Measurements from ENCODE around the gene DUSP16. TPM values are rescaled to one million over a fixed set of nuclear protein-coding genes. Genes with fewer than 3 reads are reported as not detected.
"Not testable (repeated sequence)": the region's sequence is repeated elsewhere in the genome, so short reads cannot be mapped to it uniquely, and the experiment has no call there.

The DUSP16 gene
- total RNA-seq, 2 experiments from 2014 or later, result 37.1 to 39.4 TPM

GRCh38 chr12:12482959-12483358, 79.7 kb downstream of the DUSP16 start:
- ChIA-PET POLR2A (interaction anchor here (1.1 to 3.2 kb wide), 3 partner anchors 8 to 233 kb away, joined by 4 to 9 read pairs (median 4); no protein-coding TSS in a partner anchor), CTCF (no interaction called here)

DNA sequence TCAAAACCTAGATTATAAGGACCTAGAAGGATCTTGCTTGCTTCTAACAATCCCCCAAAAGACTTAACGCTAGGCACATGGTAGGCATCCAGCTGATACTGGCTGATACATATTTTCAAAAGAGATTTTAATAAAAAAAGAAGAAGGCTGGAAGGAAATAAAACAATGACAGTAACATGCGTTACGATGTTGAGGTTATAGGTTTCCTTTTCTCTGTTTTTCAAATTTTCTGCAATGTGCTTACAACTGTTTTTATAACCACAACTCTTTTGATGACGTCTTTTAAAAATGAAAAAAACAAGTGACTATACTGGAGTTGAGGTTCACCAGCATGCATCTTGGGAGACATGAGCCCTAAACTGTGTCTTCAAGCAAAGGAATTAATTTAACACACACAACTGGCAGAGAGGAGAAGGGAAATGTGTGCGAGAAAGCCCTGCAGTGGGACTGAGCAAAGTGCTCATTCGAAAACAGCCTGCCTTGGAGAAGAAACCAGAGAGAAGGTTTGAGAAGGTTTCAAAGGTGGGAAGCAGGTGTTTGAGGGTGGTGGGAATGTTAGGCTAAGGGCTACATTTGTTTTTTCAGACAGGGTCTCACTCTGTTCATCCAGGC, 80.4 kb downstream of the DUSP16 start:
- ChIA-PET CTCF (interaction anchor here (0.6 to 1.1 kb wide), 3 partner anchors 21 to 97 kb away, joined by 3 to 4 read pairs (median 3); no protein-coding TSS in a partner anchor), POLR2A (interaction anchor here (1.3 to 3.2 kb wide), 2 partner anchors 21 to 40 kb away, joined by 6 to 9 read pairs; no protein-coding TSS in a partner anchor)

GRCh38 chr12:12481631-12482030, 81.0 kb downstream of the DUSP16 start:
- ChIA-PET POLR2A (interaction anchor here (1.1 to 3.2 kb wide), 3 partner anchors 20 to 102 kb away, joined by 3 to 9 read pairs (median 6); no protein-coding TSS in a partner anchor), CTCF (interaction anchor here (0.6 to 1.1 kb wide), 3 partner anchors 22 to 410 kb away, joined by 3 to 4 read pairs (median 3); partner anchors contain the start of gene GPRC5A)

DNA sequence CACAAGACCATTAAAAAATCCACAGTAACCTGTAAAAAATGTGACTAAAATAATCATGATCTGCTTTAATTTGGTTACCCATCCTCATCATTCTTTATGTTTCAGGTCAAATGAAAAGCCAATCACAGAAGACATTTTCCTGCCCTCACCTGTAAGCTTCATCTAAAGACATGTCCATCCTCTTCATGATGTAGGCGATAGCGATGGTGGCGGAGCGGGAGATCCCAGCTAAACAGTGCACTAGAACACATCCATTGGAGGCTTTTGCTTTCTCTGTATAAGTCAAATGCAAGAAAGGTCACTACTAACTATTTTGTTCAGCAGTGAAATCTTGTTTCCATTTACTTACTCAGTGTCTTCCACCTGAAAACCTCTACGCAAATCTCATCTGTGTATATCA, 82.6 kb downstream of the DUSP16 start:
- CTCF ChIA-PET, result interaction anchor here (0.9 to 2.1 kb wide), 2 partner anchors 12 to 38 kb away, joined by 3 to 5 read pairs; no protein-coding TSS in a partner anchor
- POLR2A ChIA-PET, result no interaction called here

- POLR2A ChIA-PET, result interaction anchor here (1.4 to 1.7 kb wide), 2 partner anchors 85 to 120 kb away, joined by 5 to 6 read pairs; partner anchors contain the start of genes BORCS5 and DUSP16
Measured at GRCh38 chr12:12477532-12477890, 85.2 kb downstream of the DUSP16 start.

DNA sequence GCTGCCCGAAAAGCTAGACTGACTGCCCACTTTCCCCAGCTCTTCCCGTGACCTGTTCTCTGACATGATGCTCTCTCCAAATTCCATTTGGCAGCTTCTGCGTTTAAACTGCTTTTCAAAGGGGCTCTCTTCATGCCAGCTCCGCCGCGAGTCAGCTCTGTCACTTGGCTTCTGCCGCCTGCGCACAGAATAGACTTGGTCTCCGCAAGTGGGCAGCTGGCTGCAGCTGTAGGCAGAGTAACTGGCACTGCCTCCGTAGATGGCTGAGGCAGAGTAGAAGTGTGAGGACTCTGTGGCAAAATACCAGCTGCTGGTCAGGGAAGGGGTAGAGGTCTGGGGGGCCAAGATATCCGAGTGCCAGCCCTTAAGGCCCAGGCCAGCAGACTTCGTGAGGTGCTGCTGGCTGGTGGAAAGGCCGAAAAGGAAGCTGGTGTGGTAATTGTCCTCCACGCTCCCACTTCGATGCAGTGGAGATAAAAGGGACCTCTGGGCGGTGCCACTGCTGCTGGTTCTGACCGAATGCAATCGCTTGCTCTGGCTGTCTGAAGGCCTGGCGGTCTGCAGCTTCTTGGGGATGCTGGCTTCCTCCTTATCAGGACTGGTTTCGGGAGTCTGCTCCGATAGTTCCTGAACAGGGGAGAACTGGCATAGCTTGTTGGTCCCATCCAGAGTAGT, 85.7 kb downstream of the DUSP16 start:
- ChIA-PET POLR2A (interaction anchor here (1.0 to 1.7 kb wide), 5 partner anchors 9 to 120 kb away, joined by 3 to 6 read pairs (median 4); partner anchors contain the start of genes BORCS5 and DUSP16), CTCF (interaction anchor here (1.0 to 2.7 kb wide), 5 partner anchors 13 to 169 kb away, joined by 3 to 20 read pairs (median 3); no protein-coding TSS in a partner anchor)

More at GRCh38 chr12:12477532-12477890, 85.2 kb downstream of the DUSP16 start:
- CTCF ChIA-PET, result interaction anchor here (1.0 to 1.9 kb wide), 3 partner anchors 12 to 168 kb away, joined by 3 to 4 read pairs (median 3); no protein-coding TSS in a partner anchor

DNA sequence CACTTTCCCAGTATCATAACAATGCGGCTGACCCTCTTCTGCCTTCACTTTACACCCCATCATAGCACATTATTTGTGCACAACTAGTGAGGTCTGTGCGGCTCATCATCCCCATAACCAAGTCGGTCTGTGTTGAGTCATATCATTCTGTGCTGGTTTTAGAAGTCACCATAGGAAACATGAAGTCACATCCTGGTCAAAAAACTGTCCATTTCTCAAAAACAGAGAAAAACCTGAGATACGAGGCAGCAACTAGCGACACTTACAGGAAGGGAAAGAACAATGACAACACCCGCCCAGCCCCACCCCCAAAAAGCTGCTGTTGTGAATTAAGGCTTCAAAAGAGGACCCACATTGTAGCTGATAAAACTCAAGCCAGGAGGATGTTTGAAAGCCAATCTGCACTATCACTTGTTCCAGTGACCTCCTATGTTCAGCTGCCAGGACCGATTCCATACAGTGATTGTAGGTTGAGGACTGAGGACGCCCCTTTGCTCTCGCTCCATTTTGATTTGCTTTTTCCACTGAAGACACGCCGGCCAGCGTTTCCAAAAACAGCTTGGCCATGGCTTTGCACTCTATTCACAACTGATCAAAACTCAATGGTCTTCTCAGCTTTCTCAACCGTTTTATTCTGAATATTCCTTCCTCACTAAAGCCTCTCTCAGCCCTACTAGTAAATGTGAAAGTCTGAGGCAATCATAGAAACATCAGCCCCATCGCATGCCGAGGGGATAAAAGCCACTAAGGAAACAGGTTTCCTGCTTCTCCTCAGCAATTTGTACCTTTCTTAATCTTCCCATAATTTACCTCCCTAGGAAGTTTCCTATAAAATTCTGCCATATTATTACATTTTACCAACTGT, 87.5 kb downstream of the DUSP16 start:
- POLR2A ChIA-PET, result interaction anchor here (0.5 to 2.9 kb wide), 21 partner anchors 8 to 250 kb away, joined by 3 to 28 read pairs (median 4); partner anchors contain the start of genes BORCS5 and DUSP16
- CTCF ChIA-PET, result interaction anchor here (1.1 to 2.7 kb wide), 12 partner anchors 9 to 262 kb away, joined by 3 to 20 read pairs (median 6); no protein-coding TSS in a partner anchor

- POLR2A ChIA-PET, result interaction anchor here (0.6 to 2.9 kb wide), 18 partner anchors 9 to 251 kb away, joined by 3 to 28 read pairs (median 4); partner anchors contain the start of genes BORCS5 and DUSP16
- CTCF ChIA-PET, result interaction anchor here (0.8 to 2.7 kb wide), 13 partner anchors 8 to 263 kb away, joined by 3 to 20 read pairs (median 5); no protein-coding TSS in a partner anchor
Measured at GRCh38 chr12:12474471-12474928, 88.2 kb downstream of the DUSP16 start.

GRCh38 chr12:12473223-12473622, 89.4 kb downstream of the DUSP16 start:
- CTCF ChIA-PET, result interaction anchor here (0.7 to 1.8 kb wide), 4 partner anchors 9 to 96 kb away, joined by 3 to 7 read pairs (median 4); no protein-coding TSS in a partner anchor
- POLR2A ChIA-PET, result interaction anchor here (0.6 to 2.9 kb wide), 5 partner anchors 12 to 244 kb away, joined by 3 to 28 read pairs (median 13); partner anchors contain the start of genes BORCS5 and CDKN1B

DNA sequence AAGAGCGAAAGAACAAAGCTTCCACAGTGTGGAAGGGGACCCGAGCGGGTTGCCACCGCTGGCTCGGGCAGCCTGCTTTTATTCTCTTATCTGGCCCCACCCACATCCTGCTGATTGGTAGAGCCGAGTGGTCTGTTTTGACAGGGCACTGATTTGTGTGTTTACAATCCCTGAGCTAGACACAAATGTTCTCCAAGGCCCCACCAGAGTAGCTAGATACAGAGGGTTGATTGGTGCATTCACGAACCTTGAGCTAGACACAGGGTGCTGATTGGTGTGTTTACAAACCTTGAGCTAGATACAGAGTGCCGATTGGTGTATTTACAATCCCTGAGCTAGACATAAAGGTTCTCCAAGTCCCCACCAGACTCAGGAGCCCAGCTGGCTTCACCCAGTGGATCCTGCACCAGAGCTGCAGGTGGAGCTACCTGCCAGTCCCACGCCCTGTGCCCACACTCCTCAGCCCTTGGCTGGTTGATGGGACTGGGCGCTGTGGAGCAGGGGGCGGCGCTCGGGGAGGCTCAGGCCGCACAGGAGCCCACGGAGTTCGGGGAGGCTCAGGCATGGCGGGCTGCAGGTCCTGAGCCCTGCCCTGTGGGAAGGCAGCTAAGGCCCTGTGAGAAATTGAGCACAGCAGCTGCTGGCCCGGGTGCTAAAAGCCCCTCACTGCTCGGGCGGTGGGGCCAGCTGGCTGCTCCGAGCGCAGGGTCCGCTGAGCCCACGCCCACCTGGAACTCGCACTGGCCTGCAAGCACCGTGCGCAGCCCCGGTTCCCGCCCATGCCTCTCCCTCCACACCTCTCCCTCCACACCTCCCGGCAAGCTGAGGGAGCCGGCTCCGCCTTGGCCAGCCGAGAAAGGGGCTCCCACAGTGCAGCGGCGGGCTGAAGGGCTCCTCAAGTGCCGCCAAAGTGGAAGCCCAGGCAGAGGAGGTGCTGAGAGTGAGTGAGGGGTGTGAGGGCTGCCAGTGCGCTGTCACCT, 90.4 kb downstream of the DUSP16 start:
- CTCF ChIA-PET, result interaction anchor here (1.0 to 1.1 kb wide), 2 partner anchors 11 to 30 kb away, joined by 3 to 6 read pairs; no protein-coding TSS in a partner anchor
- POLR2A ChIA-PET, result not testable (repeated sequence)

- POLR2A ChIA-PET, result no interaction called here
Measured at GRCh38 chr12:12470751-12471306, 91.8 kb downstream of the DUSP16 start.

DNA sequence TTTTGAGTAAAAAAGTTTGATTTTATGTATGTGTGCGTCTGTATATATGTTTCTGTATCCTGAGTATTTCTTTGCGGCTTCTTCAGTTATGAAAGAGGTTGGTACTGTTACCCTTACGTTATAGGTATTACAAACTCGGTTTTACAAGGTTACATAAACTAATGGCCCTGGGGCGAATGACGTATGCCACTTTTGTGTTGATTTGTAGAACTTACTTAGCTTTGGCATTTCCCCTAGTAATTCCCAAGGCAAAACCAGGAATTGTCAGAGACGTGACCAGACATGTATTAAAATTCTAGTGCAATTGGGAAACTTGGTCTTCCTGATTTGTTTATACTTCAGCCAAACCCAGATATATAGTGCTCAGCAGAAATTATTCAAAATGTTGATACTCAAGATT, 93.3 kb downstream of the DUSP16 start:
- ChIA-PET POLR2A (no interaction called here), CTCF (interaction anchor here (1.8 kb wide), 1 partner anchor 8 kb away, joined by 7 read pairs; no protein-coding TSS in a partner anchor)

More at GRCh38 chr12:12470751-12471306, 91.8 kb downstream of the DUSP16 start:
- CTCF ChIA-PET, result interaction anchor here (0.6 to 1.8 kb wide), 2 partner anchors 9 to 15 kb away, joined by 4 to 7 read pairs; no protein-coding TSS in a partner anchor

- CTCF ChIA-PET, result interaction anchor here (1.0 kb wide), 1 partner anchor 11 kb away, joined by 3 read pairs; no protein-coding TSS in a partner anchor
- POLR2A ChIA-PET, result no interaction called here
Measured at GRCh38 chr12:12468575-12468974, 94.1 kb downstream of the DUSP16 start.

GRCh38 chr12:12467688-12468261, 94.9 kb downstream of the DUSP16 start:
- CTCF ChIA-PET, result interaction anchor here (1.0 kb wide), 1 partner anchor 12 kb away, joined by 3 read pairs; no protein-coding TSS in a partner anchor
- POLR2A ChIA-PET, result no interaction called here

DNA sequence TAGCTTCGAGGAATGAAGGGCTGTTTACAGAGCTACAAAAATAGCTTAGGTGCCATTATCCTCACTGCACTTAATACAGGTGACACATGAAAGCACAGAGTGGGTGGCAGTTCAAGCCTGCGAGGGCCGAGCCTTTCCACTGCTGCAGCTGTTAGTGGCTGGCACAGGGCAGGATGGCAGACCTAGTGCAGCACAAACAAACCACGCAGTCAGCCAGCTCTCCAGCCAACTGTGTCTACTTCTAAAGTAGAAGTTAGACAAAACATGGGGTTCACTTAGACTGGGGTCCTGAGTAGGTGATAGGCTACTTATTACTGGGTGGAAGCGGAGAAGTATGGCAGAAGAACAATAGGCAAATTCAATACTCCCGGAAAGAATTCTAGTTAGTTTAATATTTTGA, 95.4 kb downstream of the DUSP16 start:
- CTCF ChIA-PET, result no interaction called here

GRCh38 chr12:12466157-12466556, 96.5 kb downstream of the DUSP16 start:
- ChIA-PET CTCF (interaction anchor here (0.6 to 1.3 kb wide), 3 partner anchors 9 to 148 kb away, joined by 3 to 8 read pairs (median 3); no protein-coding TSS in a partner anchor), POLR2A (interaction anchor here (1.7 kb wide), 1 partner anchor 24 kb away, joined by 5 read pairs; no protein-coding TSS in a partner anchor)

More for the DNA sequence above, 95.4 kb downstream of the DUSP16 start:
- POLR2A ChIA-PET, result interaction anchor here (0.5 to 1.7 kb wide), 2 partner anchors 25 to 91 kb away, joined by 5 to 6 read pairs; no protein-coding TSS in a partner anchor

All from activated CD8-positive, alpha-beta memory T cell treated with anti-CD3 and anti-CD28 coated beads for 36 hours (primary cell).